ENCODE data around the gene ECM1. TPM values are rescaled to one million over a fixed set of nuclear protein-coding genes. Genes with fewer than 3 reads are reported as not detected.

The ECM1 gene
- total RNA-seq, 1 experiment from 2014 or later: 0.95 TPM

DNA sequence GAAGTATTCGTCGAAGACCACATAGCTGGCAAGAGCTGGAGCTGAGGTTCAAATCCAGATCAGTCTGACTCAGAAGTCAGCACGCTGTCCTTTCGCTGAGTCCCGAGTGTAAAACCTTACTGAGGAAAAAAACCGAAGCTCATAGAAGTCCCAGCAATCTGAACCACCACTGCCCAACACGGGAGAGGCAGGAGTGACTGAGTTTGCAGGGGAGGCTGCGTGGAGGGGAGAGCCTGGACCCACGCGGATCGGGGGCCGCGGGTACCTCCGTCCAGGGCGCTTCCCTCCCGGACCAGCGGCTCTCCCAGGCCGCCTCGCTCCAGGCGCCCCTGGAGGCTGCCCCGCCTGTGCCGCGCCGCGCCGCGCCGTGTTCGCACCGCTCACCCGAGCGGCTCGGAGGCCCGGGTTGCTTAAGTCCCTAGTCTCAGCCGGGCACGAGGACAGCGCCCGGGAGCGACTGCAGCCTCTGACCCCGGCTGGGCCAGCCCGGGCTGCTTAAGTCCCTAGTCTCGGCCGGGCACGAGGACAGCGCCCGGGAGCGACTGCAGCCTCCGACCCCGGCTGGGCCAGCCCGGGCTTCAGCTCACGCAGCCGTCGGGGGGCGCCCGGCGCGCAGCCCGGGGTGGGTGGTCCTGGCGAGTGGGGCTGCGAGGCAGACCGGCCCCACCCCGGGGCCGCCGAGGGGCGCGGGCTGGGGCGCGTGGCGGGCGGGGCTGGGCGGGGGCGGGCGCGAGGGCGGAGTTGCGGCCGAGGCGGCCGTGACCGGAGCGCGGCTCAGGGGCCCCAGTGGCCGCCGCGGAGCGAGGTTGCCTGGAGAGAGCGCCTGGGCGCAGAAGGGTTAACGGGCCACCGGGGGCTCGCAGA lies 41.0 kb downstream of the ECM1 start, which contains the start of gene ADAMTSL4:
ADAMTSL4 (plus strand) TSS at position 777 of the 864 bp plus-strand sequence. CDS start 2,881 bp downstream, outside the sequence.
- peaks cover 44% of the 10 kb centered on the region for H3K4me1 ChIP-seq
- no peaks in the 10 kb centered on the region for H3K36me3 ChIP-seq (ENCODE audit: control insufficient read depth, insufficient read depth, low read length)
- Mint-ChIP-seq H3K9me3 (ENCODE audit: unreplicated experiment) (no peaks in the 10 kb centered on the region), H3K4me1 (ENCODE audit: low read depth, unreplicated experiment) (peaks cover 22% of the 10 kb centered on the region), H3K27ac (ENCODE audit: unreplicated experiment) (peak within 1 kb of the TSS; percentile 92), H3K4me3 (ENCODE audit: unreplicated experiment) (peak within 1 kb of the TSS; percentile 80), H3K27me3 (ENCODE audit: insufficient read depth, unreplicated experiment) (no peaks in the 10 kb centered on the region), H3K36me3 (ENCODE audit: insufficient read depth, unreplicated experiment) (peaks cover 21% of the 10 kb centered on the region)
- CTCF ChIA-PET: interaction anchor here (1.0 to 1.7 kb wide), 3 partner anchors 11 to 16 kb away, joined by 3 to 11 read pairs (median 5); no protein-coding TSS in a partner anchor
- intact Hi-C loops (cut with micrococcal nuclease; ENCODE audit: unreplicated experiment): loop anchor here (1.0 to 5.0 kb wide), 3 partner anchors 17 to 85 kb away; partner anchors contain the start of gene TARS2
- POLR2A ChIA-PET: interaction anchor here (0.5 to 1.7 kb wide), 6 partner anchors 12 to 81 kb away, joined by 3 to 6 read pairs (median 4); partner anchors contain the start of genes ENSA and MCL1
- peak; percentile 74 to 85 for DNase-seq
- peak within 1 kb of the TSS; percentile 82 for H3K4me3 ChIP-seq (ENCODE audit: low read depth, low read length)
- H3K9me3 ChIP-seq: no peaks in the 10 kb centered on the region
- TSS peak; percentile 34 for BruUV-seq (replicated peaks)
- TF ChIP-seq, protein P1, sequence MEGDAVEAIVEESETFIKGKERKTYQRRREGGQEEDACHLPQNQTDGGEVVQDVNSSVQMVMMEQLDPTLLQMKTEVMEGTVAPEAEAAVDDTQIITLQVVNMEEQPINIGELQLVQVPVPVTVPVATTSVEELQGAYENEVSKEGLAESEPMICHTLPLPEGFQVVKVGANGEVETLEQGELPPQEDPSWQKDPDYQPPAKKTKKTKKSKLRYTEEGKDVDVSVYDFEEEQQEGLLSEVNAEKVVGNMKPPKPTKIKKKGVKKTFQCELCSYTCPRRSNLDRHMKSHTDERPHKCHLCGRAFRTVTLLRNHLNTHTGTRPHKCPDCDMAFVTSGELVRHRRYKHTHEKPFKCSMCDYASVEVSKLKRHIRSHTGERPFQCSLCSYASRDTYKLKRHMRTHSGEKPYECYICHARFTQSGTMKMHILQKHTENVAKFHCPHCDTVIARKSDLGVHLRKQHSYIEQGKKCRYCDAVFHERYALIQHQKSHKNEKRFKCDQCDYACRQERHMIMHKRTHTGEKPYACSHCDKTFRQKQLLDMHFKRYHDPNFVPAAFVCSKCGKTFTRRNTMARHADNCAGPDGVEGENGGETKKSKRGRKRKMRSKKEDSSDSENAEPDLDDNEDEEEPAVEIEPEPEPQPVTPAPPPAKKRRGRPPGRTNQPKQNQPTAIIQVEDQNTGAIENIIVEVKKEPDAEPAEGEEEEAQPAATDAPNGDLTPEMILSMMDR (IDR thresholded peaks at IDR 0.05; ENCODE audit: insufficient read depth in 1 of 2, low read depth in 1 of 2, low read length in 1 of 2, severe bottlenecking in 1 of 2, unreplicated experiment in 1 of 2): peak in 1 of 2 experiments; percentile 12
- no peaks in the 10 kb centered on the region for H3K27me3 ChIP-seq (replicated peaks; ENCODE audit: control insufficient read depth, insufficient read depth, low read length)

DNA sequence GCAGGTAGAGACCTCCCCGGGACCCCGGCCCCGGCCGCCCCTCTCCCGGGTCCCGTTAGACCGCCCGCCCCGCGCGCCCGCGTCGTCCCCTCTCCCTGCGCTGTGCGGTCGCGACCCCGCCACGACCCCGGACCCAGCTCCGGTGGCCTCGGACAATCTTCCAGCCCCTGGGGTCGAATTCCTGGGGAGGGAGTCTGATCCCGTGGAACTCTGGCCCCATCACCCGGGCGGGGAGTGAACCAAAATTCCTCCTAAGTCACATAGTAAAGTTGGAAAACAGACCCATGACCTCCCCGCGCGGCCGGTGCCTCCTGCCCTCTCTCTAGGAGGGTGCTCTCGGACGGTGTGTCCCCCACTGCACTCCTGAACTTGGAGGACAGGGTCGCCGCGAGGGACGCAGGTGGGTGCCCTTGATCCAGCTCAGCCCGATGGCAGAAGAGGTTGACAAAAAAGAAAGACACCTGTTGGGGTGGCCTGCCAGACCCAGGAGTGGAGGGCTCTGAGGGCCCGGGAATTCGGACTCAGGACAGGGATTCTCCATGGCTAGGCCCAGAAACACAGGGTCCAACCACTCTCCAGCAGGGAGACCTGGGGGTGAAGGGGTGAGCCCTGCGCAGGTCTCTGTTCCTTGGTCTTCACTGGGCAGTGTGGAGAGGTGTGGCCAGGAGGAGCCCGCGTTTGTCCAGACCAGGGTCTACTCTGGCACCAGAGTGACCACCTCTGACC lies 41.8 kb downstream of the ECM1 start:
- Mint-ChIP-seq H3K4me1 (ENCODE audit: low read depth, unreplicated experiment) (peaks cover 21% of the 10 kb centered on the region), H3K36me3 (ENCODE audit: insufficient read depth, unreplicated experiment) (peaks cover 25% of the 10 kb centered on the region), H3K9me3 (ENCODE audit: unreplicated experiment) (no peaks in the 10 kb centered on the region), H3K27ac (ENCODE audit: unreplicated experiment) (peak overlapping the region; percentile 92), H3K4me3 (ENCODE audit: unreplicated experiment) (peak overlapping the region; percentile 80), H3K27me3 (ENCODE audit: insufficient read depth, unreplicated experiment) (no peaks in the 10 kb centered on the region)
- H3K4me3 ChIP-seq (ENCODE audit: low read depth, low read length): peak overlapping the region; percentile 82
- no peaks in the 10 kb centered on the region for H3K9me3 ChIP-seq
- ChIA-PET POLR2A (interaction anchor here (0.5 to 1.7 kb wide), 5 partner anchors 11 to 80 kb away, joined by 3 to 6 read pairs (median 4); partner anchors contain the start of genes ENSA and MCL1), CTCF (interaction anchor here (0.5 to 1.9 kb wide), 5 partner anchors 10 to 310 kb away, joined by 3 to 11 read pairs (median 5); no protein-coding TSS in a partner anchor)
- peak; percentile 73 to 75 for DNase-seq
- H3K36me3 ChIP-seq (ENCODE audit: control insufficient read depth, insufficient read depth, low read length): no peaks in the 10 kb centered on the region
- BruUV-seq (replicated peaks): TSS peak; percentile 43
- peaks cover 44% of the 10 kb centered on the region for H3K4me1 ChIP-seq
- intact Hi-C loops (cut with micrococcal nuclease; ENCODE audit: unreplicated experiment): loop anchor here (1.0 to 5.0 kb wide), 2 partner anchors 62 to 85 kb away; partner anchors contain the start of gene TARS2
- no peaks in the 10 kb centered on the region for H3K27me3 ChIP-seq (replicated peaks; ENCODE audit: control insufficient read depth, insufficient read depth, low read length)
- TF ChIP-seq, protein P1 (IDR thresholded peaks at IDR 0.05; ENCODE audit: insufficient read depth in 1 of 2, low read depth in 1 of 2, low read length in 1 of 2, severe bottlenecking in 1 of 2, unreplicated experiment in 1 of 2): no peak

Measured in Caco-2 (cell line).